HG02623 (cell line): ENCODE measurements around the gene EDRF1.
"Not testable (repeated sequence)": the region's sequence is repeated elsewhere in the genome, so short reads cannot be mapped to it uniquely, and the experiment has no call there.

ENCODE experiments used
- ATAC-seq: cut with Tn5 transposase; IDR thresholded peaks from one replicate; pipeline ENCODE4 v1.9.1; 2021; ENCODE audit warnings: moderate library complexity; ENCODE audit not compliant: unreplicated experiment

Gene EDRF1, protein sequence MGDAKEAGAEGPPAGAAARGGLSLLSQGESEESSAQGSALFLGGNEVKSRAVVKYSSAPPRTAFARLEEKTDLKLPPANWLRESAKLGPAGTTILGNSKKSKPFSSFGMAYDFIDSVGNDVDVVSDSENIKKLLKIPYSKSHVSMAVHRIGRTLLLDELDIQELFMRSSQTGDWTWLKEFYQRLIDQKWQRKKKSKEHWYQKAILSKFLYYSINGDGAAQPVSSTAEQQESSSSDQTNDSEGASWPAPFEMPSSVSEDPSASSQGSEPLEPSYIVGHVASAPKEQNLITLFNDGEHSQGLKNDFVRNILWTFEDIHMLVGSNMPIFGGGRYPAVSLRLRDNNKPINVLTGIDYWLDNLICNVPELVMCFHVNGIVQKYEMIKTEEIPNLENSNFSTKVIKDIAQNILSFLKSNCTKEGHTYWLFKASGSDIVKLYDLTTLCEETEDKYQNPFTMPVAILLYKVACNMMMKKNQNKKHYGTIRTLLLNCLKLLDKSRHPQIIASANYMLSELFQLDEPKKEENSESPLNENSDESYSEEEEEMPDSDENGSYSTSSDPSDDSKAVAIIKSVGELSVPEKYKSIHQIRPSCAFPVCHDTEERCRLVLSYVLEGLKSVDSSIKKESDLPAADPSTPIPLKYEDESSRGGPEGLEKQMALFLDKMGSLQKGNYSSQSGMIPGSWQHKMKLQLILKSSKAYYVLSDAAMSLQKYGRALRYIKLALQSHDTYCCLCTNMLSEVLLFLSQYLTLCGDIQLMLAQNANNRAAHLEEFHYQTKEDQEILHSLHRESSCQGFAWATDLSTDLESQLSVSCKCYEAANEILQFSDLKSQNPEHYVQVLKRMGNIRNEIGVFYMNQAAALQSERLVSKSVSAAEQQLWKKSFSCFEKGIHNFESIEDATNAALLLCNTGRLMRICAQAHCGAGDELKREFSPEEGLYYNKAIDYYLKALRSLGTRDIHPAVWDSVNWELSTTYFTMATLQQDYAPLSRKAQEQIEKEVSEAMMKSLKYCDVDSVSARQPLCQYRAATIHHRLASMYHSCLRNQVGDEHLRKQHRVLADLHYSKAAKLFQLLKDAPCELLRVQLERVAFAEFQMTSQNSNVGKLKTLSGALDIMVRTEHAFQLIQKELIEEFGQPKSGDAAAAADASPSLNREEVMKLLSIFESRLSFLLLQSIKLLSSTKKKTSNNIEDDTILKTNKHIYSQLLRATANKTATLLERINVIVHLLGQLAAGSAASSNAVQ

DNA sequence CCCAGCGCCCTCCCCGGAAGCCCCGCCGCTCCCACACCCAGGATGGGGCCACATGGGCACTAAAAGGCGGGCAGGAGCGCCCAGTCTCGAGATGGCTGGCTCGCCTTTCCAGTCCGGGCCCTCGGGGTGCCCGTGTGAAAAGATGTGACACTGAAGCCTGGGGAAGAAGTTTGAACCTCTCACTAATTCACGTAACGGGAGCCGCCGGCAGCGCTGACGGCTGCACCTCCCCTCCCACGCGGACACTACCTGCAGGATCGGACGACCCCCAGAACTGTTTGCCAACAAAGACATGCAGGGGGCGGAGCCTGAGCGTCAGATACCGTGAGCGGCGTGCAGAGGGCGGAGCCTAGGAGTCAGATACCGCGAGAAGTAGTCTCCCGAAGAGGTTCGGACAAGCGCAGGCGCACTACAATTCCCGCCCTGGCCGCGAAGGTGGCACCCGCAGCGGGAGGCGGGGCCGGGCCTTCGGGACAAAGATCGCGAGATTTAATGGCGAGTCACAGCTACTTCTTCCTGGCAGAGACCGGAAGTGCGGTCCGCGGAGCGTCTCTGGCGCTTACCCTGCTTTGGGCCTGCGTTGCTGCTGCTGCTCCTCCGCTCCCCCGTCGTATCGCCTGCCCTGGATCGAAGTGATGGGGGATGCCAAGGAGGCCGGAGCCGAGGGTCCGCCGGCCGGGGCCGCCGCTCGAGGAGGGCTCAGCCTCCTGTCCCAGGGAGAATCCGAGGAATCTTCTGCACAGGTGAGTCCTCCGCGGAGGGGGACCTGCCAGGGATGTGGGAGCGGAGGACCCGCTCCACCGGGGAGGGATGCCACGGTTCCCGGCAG is at the start of gene EDRF1:
TSS of gene EDRF1 (plus strand) at position 537 of the 829 bp plus-strand sequence. CDS start at position 636, 99 bp downstream.
- ATAC-seq = peak; percentile 89

DNA sequence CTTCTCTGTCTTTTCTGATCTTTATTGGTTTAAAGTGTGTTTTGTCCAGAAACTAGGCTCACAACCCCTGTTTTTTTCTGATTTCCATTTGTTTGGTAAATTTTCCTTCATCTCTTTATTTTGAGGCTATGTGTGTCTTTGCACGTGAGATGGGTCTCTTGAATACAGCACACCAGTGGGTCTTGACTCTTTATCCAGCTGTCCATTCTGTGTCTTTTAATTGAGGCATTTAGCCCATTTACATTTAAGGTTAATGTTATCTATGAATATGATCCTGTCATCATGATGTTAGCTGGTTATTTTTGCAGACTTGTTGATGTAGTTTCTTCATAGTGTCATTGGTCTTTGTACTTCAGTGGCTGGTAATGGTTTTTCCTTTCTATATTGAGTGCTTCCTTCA is 46.6 kb upstream of the EDRF1 start:
- ATAC-seq = no peak

DNA sequence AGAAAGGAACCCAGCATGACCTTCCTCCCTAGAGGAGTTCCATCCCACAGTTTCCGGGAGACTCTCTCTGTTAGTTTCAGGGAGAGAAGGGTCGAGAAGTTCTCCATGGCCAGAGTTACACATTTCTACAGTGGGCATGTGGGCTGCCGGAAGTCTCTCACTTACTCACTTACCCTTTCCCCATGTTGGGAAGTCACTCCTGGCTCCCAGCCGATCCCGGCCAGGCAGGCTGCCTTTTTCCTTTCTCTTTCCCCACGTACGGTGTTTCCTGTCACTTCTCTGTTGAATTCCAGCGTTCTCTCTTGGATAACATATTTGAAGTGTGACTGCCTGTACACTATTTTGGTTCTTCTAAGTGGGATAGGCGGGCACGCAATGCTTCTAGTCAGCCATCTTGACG is 40.1 kb upstream of the EDRF1 start:
- no peak for ATAC-seq

DNA sequence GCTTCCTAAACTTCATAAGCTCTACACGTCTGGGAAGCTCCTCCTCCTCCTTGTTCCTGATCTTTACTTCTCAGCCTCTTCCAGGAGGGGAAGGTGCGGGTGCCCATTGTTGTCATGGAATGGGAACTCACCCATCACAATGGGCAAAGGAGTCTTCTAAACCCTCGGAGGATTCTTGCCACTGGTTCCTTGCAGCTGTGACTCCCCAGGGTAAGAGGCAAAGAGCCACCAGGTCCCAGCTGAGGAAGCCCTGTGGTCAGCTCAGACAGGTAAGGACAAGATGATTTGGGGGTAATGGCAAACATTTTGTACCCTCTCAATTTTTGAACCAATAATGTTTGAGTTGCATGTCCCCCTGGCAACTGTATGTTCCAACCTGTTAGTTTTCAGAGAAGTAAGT is 36.4 kb upstream of the EDRF1 start, which contains the start of gene TEX36:
TSS of gene TEX36 (minus strand) at position 101 of the 400 bp plus-strand sequence. CDS start 174 bp downstream, outside the sequence.
- no peak for ATAC-seq

DNA sequence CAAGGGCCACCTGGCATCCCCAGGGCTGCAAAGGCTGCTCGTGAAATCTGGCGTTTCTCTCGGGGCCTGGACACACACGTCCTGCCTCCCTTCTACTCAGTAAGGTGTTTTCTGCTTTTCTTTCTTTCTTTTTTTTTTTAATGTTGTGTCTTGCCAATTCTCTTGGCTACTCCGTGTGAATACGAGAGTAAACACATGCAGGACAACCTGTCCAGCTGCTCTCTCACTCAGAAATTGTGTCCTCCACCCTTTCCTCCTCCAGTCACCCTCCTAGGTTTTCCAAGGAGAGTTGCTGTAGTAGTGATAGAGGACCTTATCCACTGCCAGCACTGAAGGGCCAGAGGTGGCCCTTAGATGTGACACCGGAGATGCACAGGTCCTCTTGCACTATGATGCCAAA is 35.7 kb upstream of the EDRF1 start:
- no peak for ATAC-seq

DNA sequence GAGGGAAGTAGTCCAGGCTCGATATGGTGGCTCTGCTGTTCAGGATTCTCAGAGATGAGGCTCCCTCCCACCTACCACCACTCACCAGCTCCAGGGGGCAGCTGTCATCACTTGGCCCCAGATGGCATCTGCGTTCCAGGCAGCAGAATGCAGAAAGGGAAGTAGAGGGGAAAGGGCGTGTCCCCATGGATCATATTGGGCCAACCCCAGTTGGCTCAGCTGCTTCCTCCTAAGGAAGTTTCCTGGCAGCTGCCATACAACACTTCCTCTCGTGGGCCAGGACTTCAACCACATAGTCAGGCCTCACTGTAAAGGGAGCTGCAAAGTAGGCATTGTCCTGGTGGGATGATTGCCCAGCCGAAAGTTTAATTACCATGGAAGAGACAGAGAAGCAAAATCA is 34.9 kb upstream of the EDRF1 start:
- ATAC-seq = no peak

DNA sequence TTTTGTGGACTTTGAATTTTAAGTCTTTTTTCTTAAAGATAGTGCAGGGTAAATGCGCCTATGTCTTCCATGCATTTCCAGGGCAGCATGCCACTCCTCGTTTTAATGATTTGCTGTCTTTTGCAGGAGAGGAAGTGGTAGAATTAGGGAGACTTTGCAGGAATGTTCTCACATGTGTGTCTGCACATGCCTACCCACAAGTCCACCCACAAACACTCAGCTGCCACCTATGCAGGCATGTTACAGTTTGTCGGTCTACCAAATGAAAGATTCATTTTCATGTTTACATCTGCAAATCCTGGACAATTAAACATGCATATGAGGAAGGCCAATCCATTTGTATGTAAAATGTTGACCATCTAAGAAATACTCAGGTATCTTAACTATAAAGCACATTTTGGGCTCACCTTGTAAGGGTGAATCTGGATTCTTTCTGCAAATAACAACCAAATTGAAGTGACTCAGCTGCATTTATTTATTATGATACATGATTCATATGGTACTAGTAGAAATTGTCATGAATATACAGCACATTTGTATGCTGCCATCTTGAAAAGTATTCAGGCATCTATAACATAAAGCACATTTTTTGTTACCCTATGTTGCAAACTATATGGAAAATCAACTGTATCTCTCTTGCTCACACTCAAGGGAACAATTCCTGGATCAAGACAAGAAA is 31.9 kb upstream of the EDRF1 start:
- no peak for ATAC-seq

DNA sequence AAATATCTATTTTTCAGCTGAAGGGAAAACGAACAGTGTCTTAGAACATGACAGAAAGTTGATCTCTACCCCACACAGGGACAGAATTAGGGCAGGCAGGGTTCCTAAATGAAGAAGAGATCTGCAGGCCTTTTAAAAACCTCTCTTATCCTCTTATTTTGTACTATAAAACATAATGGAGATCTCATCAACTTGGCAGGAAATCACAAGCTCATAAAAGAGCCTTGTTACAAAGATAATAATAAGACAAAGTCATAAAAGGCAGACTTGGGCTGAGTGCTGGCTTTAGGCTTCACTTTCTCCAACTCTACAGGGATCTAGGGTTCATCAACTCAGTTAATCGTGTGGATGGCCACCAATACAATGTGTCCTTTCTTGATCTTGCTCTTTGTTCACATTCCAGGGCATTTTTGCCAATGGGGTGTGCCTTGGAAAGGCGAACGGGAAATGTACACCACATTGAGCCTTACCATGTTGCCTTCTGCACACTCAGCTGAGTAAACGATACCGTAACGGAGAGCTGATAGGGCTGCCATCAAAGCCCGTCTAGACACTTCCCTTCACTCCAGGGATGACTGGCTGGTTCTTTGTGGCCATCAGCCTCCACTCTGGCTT is 29.4 kb upstream of the EDRF1 start:
- ATAC-seq = no peak

DNA sequence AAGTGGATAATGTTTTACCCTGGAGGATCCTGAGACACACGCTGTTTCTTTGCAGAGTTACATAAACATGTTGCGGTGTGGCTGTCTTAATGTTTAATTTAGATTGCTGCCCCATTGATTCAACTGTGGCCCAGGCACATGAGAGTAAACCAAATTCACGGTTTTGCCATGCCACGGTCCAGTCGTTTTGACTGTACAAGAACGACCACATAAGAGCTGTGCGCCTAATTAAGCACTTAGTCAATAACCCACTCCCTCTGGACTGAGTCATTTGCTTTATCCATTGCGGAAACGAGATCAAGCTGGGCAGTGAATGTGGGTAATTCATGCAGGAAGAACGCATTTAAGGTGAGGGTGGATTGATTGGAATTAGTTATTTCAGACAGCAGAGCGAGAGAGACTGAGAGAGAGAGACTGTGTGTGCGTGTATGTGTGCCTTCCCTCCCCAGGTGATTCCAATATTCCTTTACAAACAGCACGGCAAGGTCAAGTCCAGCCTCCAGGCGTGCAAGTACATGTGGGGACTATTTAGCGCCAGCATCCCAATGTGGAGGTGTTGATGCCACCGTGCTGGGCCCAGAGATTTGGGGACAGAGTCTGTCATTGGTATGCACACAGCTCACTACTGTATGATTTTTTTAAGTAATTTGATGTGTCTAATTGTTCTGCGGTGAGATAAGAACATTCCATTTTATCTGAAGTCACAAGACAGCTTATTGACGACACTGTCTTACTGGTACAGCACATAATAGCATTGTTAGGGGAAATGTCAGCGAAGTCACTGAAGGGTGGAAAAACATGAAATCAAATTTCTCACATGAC is 28.1 kb upstream of the EDRF1 start:
- no peak for ATAC-seq

DNA sequence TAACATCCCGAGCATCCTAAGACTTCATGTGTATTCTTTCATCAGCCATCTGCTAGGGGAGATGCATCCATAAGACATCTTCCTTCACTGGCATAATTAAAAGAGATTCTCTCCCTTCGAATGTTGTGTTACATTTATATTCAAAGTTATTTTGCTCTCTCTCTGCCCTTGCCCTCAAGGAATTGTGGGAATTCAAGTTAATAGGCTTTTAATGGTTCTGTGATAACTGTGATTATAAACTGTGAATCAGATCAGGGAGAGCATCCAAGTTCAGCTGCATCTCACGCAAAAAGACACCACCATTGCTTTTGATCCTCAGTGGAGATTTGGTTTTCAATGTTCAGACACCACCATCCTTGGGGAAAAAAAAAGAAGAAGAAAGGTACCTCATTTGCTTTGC is 27.3 kb upstream of the EDRF1 start:
- ATAC-seq = no peak

DNA sequence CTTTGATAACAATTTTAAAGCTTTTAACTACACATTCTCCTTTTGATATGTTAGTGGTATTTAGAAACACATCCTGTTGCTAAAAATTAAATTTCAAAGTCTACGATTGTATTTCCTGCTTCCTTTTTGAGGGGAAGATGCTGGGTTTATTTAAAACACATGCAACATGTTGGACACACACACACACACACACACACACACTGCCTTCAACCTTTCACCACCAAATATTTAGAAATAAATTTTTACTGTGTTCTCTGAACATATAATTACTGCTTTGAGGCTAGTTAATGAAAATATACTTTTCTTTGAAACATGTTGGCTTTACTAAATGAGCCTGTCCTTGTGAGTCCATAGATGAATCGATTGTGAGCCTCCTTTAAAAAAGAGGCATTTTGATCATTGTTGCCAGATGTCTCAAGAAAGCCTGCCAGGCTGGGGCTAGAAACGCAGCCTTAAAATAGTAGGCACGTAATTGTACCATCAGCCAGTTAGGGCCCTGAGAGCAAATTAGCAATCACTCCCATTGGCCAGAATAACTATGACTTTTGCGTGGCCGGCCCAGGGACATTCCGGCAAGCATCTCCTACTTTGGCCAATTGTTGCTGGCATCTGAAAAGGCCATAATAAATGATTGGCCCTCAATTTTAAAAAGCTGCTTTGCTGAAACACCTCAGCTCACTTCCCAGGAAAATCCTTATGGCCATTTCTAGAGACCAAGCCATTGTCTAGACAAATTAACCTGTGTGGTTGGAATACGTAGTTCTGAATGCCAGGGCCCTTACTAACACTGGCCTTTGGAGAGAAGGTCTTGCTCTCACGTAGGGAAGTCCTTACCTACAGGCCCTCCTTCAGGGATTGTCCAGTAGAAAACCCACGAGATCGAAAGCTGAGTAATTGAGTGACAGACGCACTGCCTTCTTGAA is 26.6 kb upstream of the EDRF1 start:
- ATAC-seq = no peak

DNA sequence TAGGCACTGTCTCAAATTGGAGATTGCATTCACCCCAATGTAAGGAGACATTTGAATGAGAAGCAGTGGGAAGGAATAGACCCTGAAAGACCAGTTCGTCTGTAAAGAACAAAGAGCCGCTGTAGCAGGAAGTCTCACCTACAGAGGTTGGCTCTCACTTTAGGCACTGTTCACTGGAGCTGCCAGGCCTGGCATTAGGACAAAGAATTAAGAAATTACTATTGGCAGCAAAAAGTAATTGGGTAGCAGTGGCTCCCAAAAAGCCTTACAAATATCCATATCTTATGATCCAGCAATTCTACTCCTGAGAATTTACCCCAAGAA is 26.0 kb upstream of the EDRF1 start:
- no peak for ATAC-seq

DNA sequence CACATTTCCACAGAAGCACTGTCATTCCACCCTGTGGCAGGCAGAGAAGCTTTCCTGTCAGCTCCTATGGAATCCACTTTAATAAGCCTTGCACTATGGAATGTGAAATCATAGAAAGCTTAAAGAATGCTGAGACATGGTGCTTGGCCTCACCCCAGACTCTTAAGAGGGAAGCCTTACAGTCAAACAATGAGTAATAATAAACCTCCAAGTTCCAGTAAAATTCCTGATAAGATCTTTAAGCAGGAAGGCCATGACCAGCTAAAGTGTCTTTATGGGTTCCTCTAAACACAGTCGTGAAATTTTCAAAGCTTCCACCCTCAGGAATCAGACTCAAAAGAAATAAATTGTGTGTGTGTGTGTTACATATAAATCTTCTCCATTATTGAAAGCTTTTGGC is 24.6 kb upstream of the EDRF1 start:
- no peak for ATAC-seq

DNA sequence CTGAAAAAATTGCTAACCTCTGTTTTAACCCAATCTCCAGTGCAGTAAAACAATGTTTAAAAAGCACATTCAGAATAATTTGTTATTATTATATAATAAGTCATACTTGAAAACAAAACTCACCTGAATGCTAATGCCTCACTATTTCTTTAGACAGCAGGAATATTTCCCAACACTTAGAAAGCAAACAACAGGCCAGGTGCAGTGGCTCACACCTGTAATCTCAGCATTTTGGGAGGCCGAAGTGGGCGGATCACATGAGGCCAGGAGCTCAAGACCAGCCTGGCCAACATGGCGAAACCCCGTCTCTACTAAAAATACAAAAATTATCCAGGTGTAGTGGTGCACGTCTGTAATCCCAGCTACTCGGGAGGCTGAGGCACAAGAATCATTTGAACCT is 22.6 kb upstream of the EDRF1 start:
- ATAC-seq = not testable (repeated sequence)

DNA sequence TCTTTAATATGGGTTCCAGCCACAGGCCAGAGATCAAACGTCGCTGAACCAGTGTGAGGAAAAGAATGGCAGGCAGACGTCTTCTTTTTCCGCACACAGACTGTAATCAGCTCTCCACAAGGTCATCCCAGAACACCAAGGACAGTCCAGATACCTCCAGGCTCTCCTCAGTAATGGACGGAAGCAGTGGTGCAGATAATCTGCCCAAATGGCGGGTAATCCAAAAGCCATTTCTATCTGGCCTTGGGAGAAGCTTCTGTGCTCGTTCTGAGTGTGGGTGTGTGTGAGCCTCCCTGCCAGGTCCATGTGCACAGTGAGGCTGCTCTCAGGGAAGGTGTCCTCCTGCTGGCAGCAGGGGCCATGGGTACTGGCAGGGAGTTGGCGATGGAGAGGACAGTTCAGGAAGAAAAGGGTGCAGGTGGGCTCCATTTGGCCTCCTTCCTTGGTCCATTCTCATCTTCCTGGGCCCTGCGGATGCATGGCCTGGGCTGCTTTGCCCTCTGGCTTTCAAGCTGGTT is 21.0 kb upstream of the EDRF1 start:
- no peak for ATAC-seq

DNA sequence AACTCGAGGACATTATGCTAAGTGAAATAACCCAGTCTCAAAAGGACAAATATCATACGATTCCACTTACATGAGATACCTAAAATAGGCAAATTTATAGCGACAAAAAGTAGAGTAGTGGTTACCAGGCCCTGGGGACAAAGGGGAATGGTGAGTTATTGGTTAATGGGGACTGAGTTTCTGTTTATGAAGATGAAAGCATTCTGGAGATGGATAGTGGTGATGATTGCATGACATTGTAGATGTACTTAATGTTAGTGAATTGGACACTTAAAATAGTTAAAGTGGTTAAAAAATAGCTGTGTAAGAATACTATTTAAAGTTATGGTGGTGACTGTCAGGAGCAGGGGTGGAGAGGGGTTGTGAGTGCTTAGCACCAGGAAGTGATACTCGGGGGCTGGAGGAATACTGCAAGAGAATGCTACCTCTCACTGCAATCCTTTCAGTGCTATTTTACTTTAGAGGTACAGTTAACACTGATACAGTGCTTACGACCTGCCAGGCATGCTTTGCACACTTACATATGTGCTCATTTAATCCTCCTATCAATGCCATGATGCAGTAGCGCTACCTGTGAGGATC is 19.9 kb upstream of the EDRF1 start:
- no peak for ATAC-seq

DNA sequence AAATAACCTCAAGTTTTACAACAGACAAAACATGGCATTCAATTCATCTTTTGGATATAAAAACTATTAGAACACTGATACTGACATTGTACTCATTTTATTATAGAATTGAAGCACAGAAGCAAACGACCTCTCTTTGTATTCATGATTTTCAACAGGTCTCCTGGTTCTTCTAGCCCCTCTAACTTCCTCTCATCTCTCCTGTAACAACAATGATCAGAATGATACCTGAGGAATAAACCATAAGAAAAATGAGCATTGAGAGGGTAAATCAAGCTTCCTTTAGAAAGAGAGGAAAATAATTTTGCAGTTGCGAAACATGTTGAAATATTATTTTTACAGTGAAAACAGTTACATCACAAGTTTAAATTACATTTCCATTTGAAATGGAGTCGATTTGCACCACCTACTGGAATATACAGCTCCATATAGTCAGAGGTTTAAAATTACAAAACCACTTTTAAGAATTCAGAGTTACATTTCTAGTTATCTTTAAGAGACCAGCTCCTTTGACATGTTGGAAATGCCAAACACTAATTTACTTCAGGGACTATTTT is 19.1 kb upstream of the EDRF1 start:
- no peak for ATAC-seq
